Astrocyte of the cerebellum (primary cell): ENCODE measurements around the gene TMPRSS3.

Experiments
- DNase-seq: peaks from one replicate; pipeline ENCODE4 v3.0.0-alpha.2; 2011; ENCODE audit warnings: low read depth
- H3K4me3 ChIP-seq: 2 replicates; pipeline ENCODE4 v1.5.1; 2011; ENCODE audit warnings: mild to moderate bottlenecking, low read depth, low read length, moderate library complexity
- in situ Hi-C: cut with HindIII; loops from 2 replicates; pipeline ENCODE4 v1.10.0; 2017; ENCODE audit warnings: low sequenced_read_pairs
- TF ChIP-seq, protein P1 (sequence below): IDR thresholded peaks from 2 replicates; pipeline ENCODE4 v1.5.1; 2012; ENCODE audit warnings: low read length, low read depth, moderate library complexity, mild to moderate bottlenecking; ENCODE audit errors: missing control alignments

TMPRSS3 gene

GRCh38 chr21:42405064-42406013 is 9.5 kb upstream of the TMPRSS3 start:
- in situ Hi-C loops, result no loop called here
- no peak overlapping the region for H3K4me3 ChIP-seq
- TF ChIP-seq, protein P1, sequence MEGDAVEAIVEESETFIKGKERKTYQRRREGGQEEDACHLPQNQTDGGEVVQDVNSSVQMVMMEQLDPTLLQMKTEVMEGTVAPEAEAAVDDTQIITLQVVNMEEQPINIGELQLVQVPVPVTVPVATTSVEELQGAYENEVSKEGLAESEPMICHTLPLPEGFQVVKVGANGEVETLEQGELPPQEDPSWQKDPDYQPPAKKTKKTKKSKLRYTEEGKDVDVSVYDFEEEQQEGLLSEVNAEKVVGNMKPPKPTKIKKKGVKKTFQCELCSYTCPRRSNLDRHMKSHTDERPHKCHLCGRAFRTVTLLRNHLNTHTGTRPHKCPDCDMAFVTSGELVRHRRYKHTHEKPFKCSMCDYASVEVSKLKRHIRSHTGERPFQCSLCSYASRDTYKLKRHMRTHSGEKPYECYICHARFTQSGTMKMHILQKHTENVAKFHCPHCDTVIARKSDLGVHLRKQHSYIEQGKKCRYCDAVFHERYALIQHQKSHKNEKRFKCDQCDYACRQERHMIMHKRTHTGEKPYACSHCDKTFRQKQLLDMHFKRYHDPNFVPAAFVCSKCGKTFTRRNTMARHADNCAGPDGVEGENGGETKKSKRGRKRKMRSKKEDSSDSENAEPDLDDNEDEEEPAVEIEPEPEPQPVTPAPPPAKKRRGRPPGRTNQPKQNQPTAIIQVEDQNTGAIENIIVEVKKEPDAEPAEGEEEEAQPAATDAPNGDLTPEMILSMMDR, result no peak
- DNase-seq, result no peak

- H3K4me3 ChIP-seq, result no peak overlapping the region
- in situ Hi-C loops, result no loop called here
- TF ChIP-seq, protein P1, result no peak
- no peak for DNase-seq
Measured at GRCh38 chr21:42404539-42404938, 8.7 kb upstream of the TMPRSS3 start.

- in situ Hi-C loops, result no loop called here
- no peak for DNase-seq
- no peak within 1 kb of the TSS for H3K4me3 ChIP-seq
Measured at GRCh38 chr21:42403611-42404231, 7.9 kb upstream of the TMPRSS3 start, which contains the start of gene UBASH3A. UBASH3A (plus strand) TSS chr21:42403902; CDS start chr21:42403946, 44 bp downstream.

GRCh38 chr21:42401820-42402251 is 6.0 kb upstream of the TMPRSS3 start:
- DNase-seq, result no peak
- H3K4me3 ChIP-seq, result no peak overlapping the region
- in situ Hi-C loops, result no loop called here
- TF ChIP-seq, protein P1, result no peak

More at GRCh38 chr21:42403611-42404231, 7.9 kb upstream of the TMPRSS3 start, which contains the start of gene UBASH3A:
- TF ChIP-seq, protein P1, result no peak

- in situ Hi-C loops, result no loop called here
- TF ChIP-seq, protein P1, result no peak
- DNase-seq, result no peak
- no peak overlapping the region for H3K4me3 ChIP-seq
Measured at GRCh38 chr21:42401154-42401553, 5.3 kb upstream of the TMPRSS3 start.

- no peak for DNase-seq
- TF ChIP-seq, protein P1, result no peak
- no peak overlapping the region for H3K4me3 ChIP-seq
- in situ Hi-C loops, result no loop called here
Measured at GRCh38 chr21:42400525-42400924, 4.7 kb upstream of the TMPRSS3 start.
